ENCODE results near the gene XRCC1.

XRCC1 gene

DNA sequence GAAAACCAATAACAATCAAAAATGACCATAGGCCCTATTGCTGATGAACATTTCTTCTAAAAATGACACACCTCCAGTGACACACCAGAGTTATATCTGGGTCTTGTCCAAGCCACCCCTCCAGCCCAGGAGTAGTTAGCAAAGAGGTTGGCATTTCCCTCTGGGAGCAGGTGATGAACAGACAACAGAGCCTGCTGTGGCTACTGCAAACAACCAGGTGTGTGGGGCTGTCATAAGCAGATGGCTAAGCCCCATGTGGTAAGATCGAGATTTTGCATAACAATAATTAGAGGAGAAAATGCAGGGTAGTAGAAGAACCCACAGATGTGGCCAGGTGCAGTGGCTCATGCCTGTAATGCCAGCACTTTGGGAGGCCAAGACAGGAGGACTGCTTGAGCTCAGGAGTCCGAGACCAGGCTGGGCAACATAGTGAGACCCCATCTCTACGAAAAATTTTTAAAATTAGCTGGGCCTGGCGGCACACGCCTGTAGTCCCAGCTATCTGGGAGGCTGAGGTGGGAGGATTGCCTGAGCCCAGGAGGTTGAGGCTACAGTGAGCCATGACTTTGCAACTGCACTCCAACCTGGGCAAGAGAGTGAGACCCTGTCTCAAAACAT lies 5.0 kb downstream of the XRCC1 start:
- no peak for TF ChIP-seq ZFX (IDR thresholded peaks at IDR 0.05)
- TF ChIP-seq, protein P1, sequence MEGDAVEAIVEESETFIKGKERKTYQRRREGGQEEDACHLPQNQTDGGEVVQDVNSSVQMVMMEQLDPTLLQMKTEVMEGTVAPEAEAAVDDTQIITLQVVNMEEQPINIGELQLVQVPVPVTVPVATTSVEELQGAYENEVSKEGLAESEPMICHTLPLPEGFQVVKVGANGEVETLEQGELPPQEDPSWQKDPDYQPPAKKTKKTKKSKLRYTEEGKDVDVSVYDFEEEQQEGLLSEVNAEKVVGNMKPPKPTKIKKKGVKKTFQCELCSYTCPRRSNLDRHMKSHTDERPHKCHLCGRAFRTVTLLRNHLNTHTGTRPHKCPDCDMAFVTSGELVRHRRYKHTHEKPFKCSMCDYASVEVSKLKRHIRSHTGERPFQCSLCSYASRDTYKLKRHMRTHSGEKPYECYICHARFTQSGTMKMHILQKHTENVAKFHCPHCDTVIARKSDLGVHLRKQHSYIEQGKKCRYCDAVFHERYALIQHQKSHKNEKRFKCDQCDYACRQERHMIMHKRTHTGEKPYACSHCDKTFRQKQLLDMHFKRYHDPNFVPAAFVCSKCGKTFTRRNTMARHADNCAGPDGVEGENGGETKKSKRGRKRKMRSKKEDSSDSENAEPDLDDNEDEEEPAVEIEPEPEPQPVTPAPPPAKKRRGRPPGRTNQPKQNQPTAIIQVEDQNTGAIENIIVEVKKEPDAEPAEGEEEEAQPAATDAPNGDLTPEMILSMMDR (conservative IDR thresholded peaks at IDR 0.05) = no peak
- no peak overlapping the region for H3K27ac ChIP-seq

DNA sequence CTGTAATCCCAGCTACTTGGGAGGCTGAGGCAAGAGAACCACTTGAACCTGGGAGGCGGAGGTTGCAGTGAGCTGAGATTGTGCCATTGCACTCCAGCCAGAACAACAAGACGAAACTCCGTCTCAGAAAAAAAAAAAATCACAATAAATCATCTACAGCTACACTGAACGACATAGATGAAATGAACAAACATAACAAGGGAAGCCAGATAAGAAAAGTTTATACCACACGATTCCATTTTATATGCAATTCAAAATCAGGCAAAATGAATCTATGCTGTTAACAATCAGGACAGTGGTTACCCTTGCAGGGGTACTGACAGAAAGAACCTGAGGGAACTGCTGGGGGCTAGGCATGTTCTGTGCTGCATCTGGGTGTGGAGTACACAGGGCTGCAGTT lies 5.7 kb downstream of the XRCC1 start:
- no peak for TF ChIP-seq ZFX (IDR thresholded peaks at IDR 0.05)
- TF ChIP-seq, protein P1 (conservative IDR thresholded peaks at IDR 0.05) = no peak
- no peak overlapping the region for H3K27ac ChIP-seq

DNA sequence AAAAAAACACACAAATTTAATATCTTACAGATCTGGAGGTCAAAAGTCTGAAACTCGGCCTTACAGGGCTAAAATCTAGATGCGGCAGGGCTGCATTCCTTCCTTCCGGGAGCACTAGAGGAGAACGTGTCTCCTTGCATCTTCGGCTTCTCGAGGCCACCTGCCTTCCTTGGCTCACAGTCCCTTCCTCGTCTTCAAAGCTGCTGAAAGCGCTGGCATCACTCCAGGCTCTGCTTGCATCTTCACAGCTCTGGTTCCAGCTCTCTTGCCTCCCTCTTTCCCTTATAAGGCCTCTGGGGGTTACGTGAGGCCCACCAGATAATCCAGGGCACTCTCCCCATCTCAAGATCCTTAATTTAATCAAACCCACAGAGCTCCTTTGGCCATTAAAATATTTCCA lies 10.5 kb downstream of the XRCC1 start:
- TF ChIP-seq, protein P1 (conservative IDR thresholded peaks at IDR 0.05) = no peak
- TF ChIP-seq ZFX (IDR thresholded peaks at IDR 0.05) = no peak
- H3K27ac ChIP-seq = no peak overlapping the region

DNA sequence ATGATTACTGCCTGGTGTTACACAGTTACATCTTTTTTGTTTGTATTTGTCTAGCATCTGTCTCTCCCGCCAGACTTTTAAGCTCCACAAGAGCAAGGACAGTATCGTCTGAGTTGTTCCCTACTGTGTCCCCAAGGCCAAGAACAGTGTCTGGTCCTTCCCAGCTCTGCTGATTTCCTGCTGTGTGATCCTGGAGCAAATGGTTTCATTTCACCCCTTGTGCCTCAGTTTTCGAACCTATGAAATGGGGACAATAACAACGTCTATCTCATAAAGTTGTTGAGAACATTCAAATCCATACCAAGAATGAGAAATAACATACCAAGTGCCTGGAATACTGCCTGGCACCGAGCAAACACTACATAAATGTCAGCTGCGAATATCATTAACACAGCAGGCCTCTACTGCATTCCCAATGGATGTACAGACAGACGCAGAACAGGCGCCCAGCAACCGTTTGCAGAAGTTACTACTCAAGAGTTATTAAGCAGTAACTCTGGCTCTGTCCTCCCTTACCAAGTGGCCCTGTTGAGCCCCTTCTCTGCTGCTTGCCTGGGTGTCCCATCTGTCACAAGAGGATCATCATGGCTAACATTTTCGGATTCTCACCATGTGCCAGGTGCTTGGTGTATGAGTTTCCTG lies 11.4 kb downstream of the XRCC1 start:
- no peak overlapping the region for H3K27ac ChIP-seq
- TF ChIP-seq, protein P1 (conservative IDR thresholded peaks at IDR 0.05) = no peak
- no peak for TF ChIP-seq ZFX (IDR thresholded peaks at IDR 0.05)

DNA sequence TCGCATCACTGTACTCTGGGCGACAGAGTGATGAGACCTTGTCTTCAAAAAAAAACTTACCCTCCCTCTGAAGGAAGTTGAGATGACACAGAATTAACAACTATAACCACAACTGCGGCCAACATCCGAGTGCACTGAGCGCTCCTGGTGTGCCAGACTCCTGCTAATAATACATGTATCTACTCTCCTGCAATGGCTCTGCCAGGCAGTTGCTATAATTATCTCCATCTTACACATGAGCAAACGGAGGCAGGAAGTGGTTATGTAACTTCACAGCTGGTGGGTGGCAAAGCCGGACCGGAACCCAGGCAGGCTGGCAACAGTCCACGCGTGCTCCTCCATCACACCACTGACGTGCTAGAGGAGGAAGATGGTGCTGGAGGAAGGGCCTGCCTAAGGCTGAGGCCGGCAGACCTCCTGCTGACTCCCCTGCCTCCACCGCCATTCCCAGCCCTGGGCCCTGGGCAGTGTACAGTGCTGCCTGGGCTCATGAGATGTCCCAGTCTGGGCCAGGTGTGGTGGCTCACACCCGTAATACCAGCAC lies 12.6 kb downstream of the XRCC1 start:
- no peak overlapping the region for H3K27ac ChIP-seq
- TF ChIP-seq ZFX (IDR thresholded peaks at IDR 0.05) = no peak
- TF ChIP-seq, protein P1 (conservative IDR thresholded peaks at IDR 0.05) = no peak

DNA sequence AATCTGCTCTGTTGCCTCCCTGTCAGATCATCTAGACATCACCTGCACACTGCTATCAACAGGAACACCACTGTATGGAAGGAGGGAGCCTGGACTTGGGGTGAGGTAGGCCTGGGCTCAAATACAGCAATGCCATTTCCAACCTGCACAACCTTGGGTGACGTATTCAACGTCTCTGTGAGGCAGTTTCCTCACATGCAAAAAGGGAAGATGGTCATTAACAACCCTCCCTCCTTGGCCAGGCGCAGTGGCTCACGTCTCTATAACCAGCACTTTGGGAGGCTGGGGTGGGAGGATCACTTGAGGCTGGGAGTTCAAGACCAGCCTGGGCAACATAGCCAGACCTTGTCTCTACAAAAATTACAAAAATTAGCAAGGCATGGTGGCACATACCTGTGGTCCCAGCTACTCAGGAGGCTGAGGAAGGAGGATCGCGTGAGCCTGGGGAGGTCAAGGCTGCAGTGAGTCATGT lies 13.1 kb downstream of the XRCC1 start:
- H3K27ac ChIP-seq = no peak overlapping the region
- TF ChIP-seq ZFX (IDR thresholded peaks at IDR 0.05) = no peak
- TF ChIP-seq, protein P1 (conservative IDR thresholded peaks at IDR 0.05) = no peak

Data from C4-2B (cell line).